ENCODE data around the gene POFUT2.

The POFUT2 gene

GRCh38 chr21:45282283-45283034 lies 5.2 kb downstream of the POFUT2 start:
- WGBS (ENCODE audit: extremely low coverage, insufficient coverage, insufficient read length), result no CpG with 5 or more reads among the region's 22 CpGs
- no peak overlapping the region for H4K12ac ChIP-seq (ENCODE audit: low read depth, low read length)

GRCh38 chr21:45281411-45282282 lies 6.0 kb downstream of the POFUT2 start:
- no peak overlapping the region for H3K4me2 ChIP-seq (ENCODE audit: low read length)
- no peak overlapping the region for H3K4ac ChIP-seq (ENCODE audit: low read depth, low read length)
- no peak overlapping the region for H2BK12ac ChIP-seq (ENCODE audit: low read length)
- H3K79me1 ChIP-seq (ENCODE audit: low read length), result no peaks in the 10 kb centered on the region
- H3K4me1 ChIP-seq (ENCODE audit: control insufficient read depth in 1 of 2, insufficient read depth in 2 of 2, low read length in 2 of 2), result peaks cover 2% of the 10 kb centered on the region in 2 experiments
- H3K18ac ChIP-seq (ENCODE audit: low read length), result no peak overlapping the region
- no peak overlapping the region for H2AFZ ChIP-seq (ENCODE audit: insufficient read depth, low read length, poor library complexity)
- H3K23ac ChIP-seq (ENCODE audit: low read length), result no peak overlapping the region
- no peak overlapping the region for H4K8ac ChIP-seq (ENCODE audit: low read depth, low read length)
- WGBS (ENCODE audit: extremely low coverage, insufficient coverage, insufficient read length), result no CpG with 5 or more reads among the region's 32 CpGs
- H3K4me3 ChIP-seq (ENCODE audit: low read depth, low read length), result no peak overlapping the region
- no peak overlapping the region for H3K14ac ChIP-seq (ENCODE audit: low read length)
- peaks cover 6% of the 10 kb centered on the region for H3K9me3 ChIP-seq (ENCODE audit: insufficient read depth, low read depth, low read length)
- no peak overlapping the region for H4K12ac ChIP-seq (ENCODE audit: low read depth, low read length)
- no peak overlapping the region for H3K27ac ChIP-seq (ENCODE audit: low read depth, low read length)
- DNase-seq, result no peak
- H2BK120ac ChIP-seq (ENCODE audit: insufficient read depth, low read length, poor library complexity), result no peak overlapping the region
- peaks cover 83 to 87% of the 10 kb centered on the region in 2 experiments for H3K36me3 ChIP-seq (ENCODE audit: control insufficient read depth in 1 of 2, insufficient read depth in 2 of 2, low read length in 2 of 2)
- no peak overlapping the region for H4K91ac ChIP-seq (ENCODE audit: low read depth, low read length)
- H3K27me3 ChIP-seq (ENCODE audit: insufficient read depth, low read length), result no peaks in the 10 kb centered on the region
- peaks cover 1% of the 10 kb centered on the region for H3K79me2 ChIP-seq (ENCODE audit: control insufficient read depth, insufficient read depth, low read length, poor library complexity)
- H3K9ac ChIP-seq (ENCODE audit: low read length), result no peak overlapping the region
- no peak overlapping the region for H2BK5ac ChIP-seq (ENCODE audit: low read depth, low read length, poor library complexity)
- H2AK5ac ChIP-seq (ENCODE audit: low read length), result no peak overlapping the region

More at GRCh38 chr21:45282283-45283034, 5.2 kb downstream of the POFUT2 start:
- Histone ChIP-seq H2BK12ac (ENCODE audit: low read length) (no peak overlapping the region), H3K4me3 (ENCODE audit: low read depth, low read length) (peak overlapping the region; percentile 14), H3K9me3 (ENCODE audit: insufficient read depth, low read depth, low read length) (peaks cover 4% of the 10 kb centered on the region), H4K91ac (ENCODE audit: low read depth, low read length) (no peak overlapping the region), H3K4ac (ENCODE audit: low read depth, low read length) (no peak overlapping the region), H3K9ac (ENCODE audit: low read length) (no peak overlapping the region), H3K23ac (ENCODE audit: low read length) (no peak overlapping the region), H3K36me3 (ENCODE audit: control insufficient read depth in 1 of 2, insufficient read depth in 2 of 2, low read length in 2 of 2) (peaks cover 75 to 79% of the 10 kb centered on the region in 2 experiments), H2AK5ac (ENCODE audit: low read length) (no peak overlapping the region), H3K4me2 (ENCODE audit: low read length) (no peak overlapping the region), H2AFZ (ENCODE audit: insufficient read depth, low read length, poor library complexity) (no peak overlapping the region), H3K4me1 (ENCODE audit: control insufficient read depth in 1 of 2, insufficient read depth in 2 of 2, low read length in 2 of 2) (peaks cover 3 to 4% of the 10 kb centered on the region in 2 experiments), H3K14ac (ENCODE audit: low read length) (no peak overlapping the region), H3K27ac (ENCODE audit: low read depth, low read length) (no peak overlapping the region), H3K79me2 (ENCODE audit: control insufficient read depth, insufficient read depth, low read length, poor library complexity) (peaks cover 3% of the 10 kb centered on the region), H2BK5ac (ENCODE audit: low read depth, low read length, poor library complexity) (no peak overlapping the region), H3K18ac (ENCODE audit: low read length) (no peak overlapping the region), H3K79me1 (ENCODE audit: low read length) (peaks cover under 1% of the 10 kb centered on the region), H3K27me3 (ENCODE audit: insufficient read depth, low read length) (no peaks in the 10 kb centered on the region), H4K8ac (ENCODE audit: low read depth, low read length) (no peak overlapping the region), H2BK120ac (ENCODE audit: insufficient read depth, low read length, poor library complexity) (no peak overlapping the region)
- DNase-seq, result no peak

GRCh38 chr21:45280969-45281368 lies 6.7 kb downstream of the POFUT2 start:
- no peak overlapping the region for H2BK120ac ChIP-seq (ENCODE audit: insufficient read depth, low read length, poor library complexity)
- peaks cover 6% of the 10 kb centered on the region for H3K9me3 ChIP-seq (ENCODE audit: insufficient read depth, low read depth, low read length)
- no peak overlapping the region for H3K9ac ChIP-seq (ENCODE audit: low read length)
- H3K79me1 ChIP-seq (ENCODE audit: low read length), result no peaks in the 10 kb centered on the region
- no CpG with 5 or more reads among the region's 9 CpGs for WGBS (ENCODE audit: extremely low coverage, insufficient coverage, insufficient read length)
- no peak overlapping the region for H3K18ac ChIP-seq (ENCODE audit: low read length)
- peaks cover 86 to 89% of the 10 kb centered on the region in 2 experiments for H3K36me3 ChIP-seq (ENCODE audit: control insufficient read depth in 1 of 2, insufficient read depth in 2 of 2, low read length in 2 of 2)
- no peak overlapping the region for H3K14ac ChIP-seq (ENCODE audit: low read length)
- no peaks in the 10 kb centered on the region for H3K27me3 ChIP-seq (ENCODE audit: insufficient read depth, low read length)
- no peak overlapping the region for H2AFZ ChIP-seq (ENCODE audit: insufficient read depth, low read length, poor library complexity)
- no peak overlapping the region for H4K12ac ChIP-seq (ENCODE audit: low read depth, low read length)
- H3K23ac ChIP-seq (ENCODE audit: low read length), result no peak overlapping the region
- no peak overlapping the region for H3K27ac ChIP-seq (ENCODE audit: low read depth, low read length)
- H3K79me2 ChIP-seq (ENCODE audit: control insufficient read depth, insufficient read depth, low read length, poor library complexity), result no peaks in the 10 kb centered on the region
- H2AK5ac ChIP-seq (ENCODE audit: low read length), result no peak overlapping the region
- H4K91ac ChIP-seq (ENCODE audit: low read depth, low read length), result no peak overlapping the region
- no peak overlapping the region for H4K8ac ChIP-seq (ENCODE audit: low read depth, low read length)
- H2BK5ac ChIP-seq (ENCODE audit: low read depth, low read length, poor library complexity), result no peak overlapping the region
- H2BK12ac ChIP-seq (ENCODE audit: low read length), result no peak overlapping the region
- H3K4me1 ChIP-seq (ENCODE audit: control insufficient read depth in 1 of 2, insufficient read depth in 2 of 2, low read length in 2 of 2), result no peaks in the 10 kb centered on the region
- no peak overlapping the region for H3K4me2 ChIP-seq (ENCODE audit: low read length)
- no peak overlapping the region for H3K4me3 ChIP-seq (ENCODE audit: low read depth, low read length)
- no peak overlapping the region for H3K4ac ChIP-seq (ENCODE audit: low read depth, low read length)
- DNase-seq, result no peak

- Histone ChIP-seq H3K4ac (ENCODE audit: low read depth, low read length) (no peak overlapping the region), H3K23ac (ENCODE audit: low read length) (no peak overlapping the region), H4K12ac (ENCODE audit: low read depth, low read length) (no peak overlapping the region), H3K18ac (ENCODE audit: low read length) (no peak overlapping the region), H2BK5ac (ENCODE audit: low read depth, low read length, poor library complexity) (no peak overlapping the region), H3K27me3 (ENCODE audit: insufficient read depth, low read length) (no peaks in the 10 kb centered on the region), H3K9me3 (ENCODE audit: insufficient read depth, low read depth, low read length) (peaks cover 6% of the 10 kb centered on the region), H4K91ac (ENCODE audit: low read depth, low read length) (no peak overlapping the region), H2AK5ac (ENCODE audit: low read length) (no peak overlapping the region), H2BK120ac (ENCODE audit: insufficient read depth, low read length, poor library complexity) (no peak overlapping the region), H3K14ac (ENCODE audit: low read length) (no peak overlapping the region), H3K79me1 (ENCODE audit: low read length) (no peaks in the 10 kb centered on the region), H3K4me2 (ENCODE audit: low read length) (no peak overlapping the region), H3K4me1 (ENCODE audit: control insufficient read depth in 1 of 2, insufficient read depth in 2 of 2, low read length in 2 of 2) (no peaks in the 10 kb centered on the region), H4K8ac (ENCODE audit: low read depth, low read length) (no peak overlapping the region), H3K79me2 (ENCODE audit: control insufficient read depth, insufficient read depth, low read length, poor library complexity) (no peaks in the 10 kb centered on the region), H3K27ac (ENCODE audit: low read depth, low read length) (no peak overlapping the region), H3K36me3 (ENCODE audit: control insufficient read depth in 1 of 2, insufficient read depth in 2 of 2, low read length in 2 of 2) (peaks cover 79 to 86% of the 10 kb centered on the region in 2 experiments), H2BK12ac (ENCODE audit: low read length) (no peak overlapping the region), H3K9ac (ENCODE audit: low read length) (no peak overlapping the region), H3K4me3 (ENCODE audit: low read depth, low read length) (peak overlapping the region; percentile 23), H2AFZ (ENCODE audit: insufficient read depth, low read length, poor library complexity) (no peak overlapping the region)
- WGBS (ENCODE audit: extremely low coverage, insufficient coverage, insufficient read length), result no CpG with 5 or more reads among the region's 28 CpGs
- DNase-seq, result no peak
Observed at GRCh38 chr21:45280178-45280821, 7.4 kb downstream of the POFUT2 start.

All from trophoblast cell (in vitro differentiated cells and primary cell).